Keratinocyte (primary cell): ENCODE measurements around the gene ALKAL2.

Source experiments
- CTCF ChIP-seq, 3 experiments: IDR thresholded peaks in 1 of 3; conservative IDR thresholded peaks in 1 of 3; optimal IDR thresholded peaks in 1 of 3; 2 replicates in 2 of 3; 3 replicates in 1 of 3; pipeline versions ENCODE3 to v1.5.1; 2011; ENCODE audit warnings: low read length in 3 of 3, mild to moderate bottlenecking in 3 of 3, moderate library complexity in 2 of 3, control low read depth in 1 of 3, inconsistent platforms in 1 of 3; ENCODE audit not compliant: insufficient read depth in 2 of 3; ENCODE audit errors: extremely low read depth in 1 of 3
- EZH2 ChIP-seq: IDR thresholded peaks from one replicate; pipeline ENCODE4 v1.6.1; 2012; ENCODE audit warnings: inconsistent platforms, mild to moderate bottlenecking, low read length, moderate library complexity

DNA sequence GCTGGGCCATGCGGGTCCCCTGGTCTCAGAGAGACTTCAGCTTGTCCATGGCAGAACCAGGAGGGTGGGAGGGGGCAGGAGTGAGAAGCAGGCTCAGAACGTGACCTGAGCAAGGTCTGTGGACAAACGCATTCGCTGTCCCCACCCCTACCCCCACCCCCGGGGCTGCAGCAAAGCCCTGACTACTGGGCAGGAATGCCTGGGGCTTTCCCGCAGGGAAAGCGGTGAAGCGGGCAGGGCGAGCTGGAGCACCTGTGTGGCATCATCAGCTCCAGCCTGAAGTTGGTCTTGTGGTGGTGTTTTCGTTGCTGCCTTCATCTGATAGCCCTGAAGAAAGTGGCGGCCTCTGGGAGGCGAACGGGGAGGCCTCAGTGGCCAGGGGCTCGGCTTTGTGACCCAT lies 26.1 kb upstream of the ALKAL2 start:
- TF ChIP-seq CTCF (optimal IDR thresholded peaks at IDR 0.05 in 1 of 3, IDR thresholded peaks at IDR 0.05 in 1 of 3, conservative IDR thresholded peaks at IDR 0.05 in 1 of 3; ENCODE audit: extremely low read depth in 1 of 3, insufficient read depth in 2 of 3, low read length in 3 of 3) (no peak), EZH2 (no peak)
